GM23338 (cell line): ENCODE data around the gene FAU. TPM values are rescaled to one million over a fixed set of nuclear protein-coding genes. Genes with fewer than 3 reads are reported as not detected.

Experiments
- ATAC-seq: fragments of 200-7000 bp; cut with Tn5 transposase; 3 replicates; pipeline ENCODE4 v1.9.1; 2020
- DNase-seq: peaks from one replicate; pipeline ENCODE4 v3.0.0-alpha.2; 2015; ENCODE audit warnings: low spot score
- H2AFZ ChIP-seq: fragments of 200-600 bp; sonication (generic); 2 replicates; pipeline ENCODE4 v1.8.0; 2016; ENCODE audit warnings: antibody characterized with exemption, mild to moderate bottlenecking, moderate library complexity
- H3F3A ChIP-seq: fragments of 200-600 bp; sonication (generic); replicated peaks from 2 replicates; pipeline ENCODE4 v1.8.0; 2017; ENCODE audit warnings: antibody characterized with exemption, mixed run types, low read depth
- H3K27ac ChIP-seq: fragments of 200-600 bp; sonication (generic); 2 replicates; pipeline ENCODE4 v1.6.1; 2016; ENCODE audit warnings: low read depth
- H3K27me3 ChIP-seq: fragments of 200-600 bp; sonication (generic); 2 replicates; pipeline ENCODE4 v1.8.0; 2016; ENCODE audit warnings: mild to moderate bottlenecking, mixed run types, moderate library complexity; ENCODE audit not compliant: insufficient read depth
- H3K36me3 ChIP-seq: fragments of 200-600 bp; sonication (generic); 2 replicates; pipeline ENCODE4 v1.8.0; 2016; ENCODE audit warnings: mild to moderate bottlenecking; ENCODE audit not compliant: insufficient read depth
- H3K4me1 ChIP-seq: fragments of 200-600 bp; sonication (generic); 2 replicates; pipeline ENCODE4 v1.8.0; 2016; ENCODE audit warnings: mild to moderate bottlenecking, moderate library complexity; ENCODE audit not compliant: insufficient read depth
- H3K4me2 ChIP-seq: fragments of 200-600 bp; sonication (generic); 2 replicates; pipeline ENCODE4 v1.7.1; 2017; ENCODE audit warnings: mixed run types
- H3K4me3 ChIP-seq: fragments of 200-600 bp; sonication (generic); 2 replicates; pipeline ENCODE4 v1.6.1; 2016; ENCODE audit warnings: mixed run types
- H3K79me2 ChIP-seq: fragments of 200-600 bp; sonication (generic); replicated peaks from 2 replicates; pipeline ENCODE4 v1.8.0; 2017; ENCODE audit warnings: mild to moderate bottlenecking; ENCODE audit not compliant: insufficient read depth
- H3K9me2 ChIP-seq: fragments of 200-600 bp; sonication (generic); 2 replicates; pipeline ENCODE4 v1.8.0; 2017; ENCODE audit not compliant: insufficient read depth
- H4K20me1 ChIP-seq: fragments of 200-600 bp; sonication (generic); replicated peaks from 2 replicates; pipeline ENCODE4 v1.8.0; 2017; ENCODE audit warnings: mild to moderate bottlenecking; ENCODE audit not compliant: insufficient read depth
- H3K27ac Mint-ChIP-seq: 2 replicates; pipeline ENCODE4 v1.8.0; 2020; ENCODE audit warnings: inconsistent platforms, mild to moderate bottlenecking, moderate library complexity, mixed read lengths
- H3K27me3 Mint-ChIP-seq: 3 replicates; pipeline ENCODE4 v1.8.0; 2022; ENCODE audit warnings: low read depth, mild to moderate bottlenecking, moderate library complexity, mixed read lengths, inconsistent platforms; ENCODE audit not compliant: insufficient read depth, poor library complexity
- H3K36me3 Mint-ChIP-seq: 3 replicates; pipeline ENCODE4 v1.8.0; 2021; ENCODE audit warnings: low read depth, mild to moderate bottlenecking, inconsistent platforms, moderate library complexity, mixed read lengths
- H3K4me1 Mint-ChIP-seq: 3 replicates; pipeline ENCODE4 v1.8.0; 2020; ENCODE audit warnings: mild to moderate bottlenecking, inconsistent platforms, mixed read lengths
- H3K4me3 Mint-ChIP-seq: 3 replicates; pipeline ENCODE4 v1.8.0; 2021; ENCODE audit warnings: moderate library complexity, mild to moderate bottlenecking, inconsistent platforms, mixed read lengths
- H3K9me3 Mint-ChIP-seq: 3 replicates; pipeline ENCODE4 v1.8.0; 2020; ENCODE audit warnings: moderate library complexity, mild to moderate bottlenecking, inconsistent platforms, mixed read lengths
- CREB1 ChIP-seq: fragments of 250-450 bp; sonication (Bioruptor Pico); IDR thresholded peaks from 2 replicates; pipeline ENCODE4 v1.5.0; 2020; ENCODE audit warnings: low read depth, mild to moderate bottlenecking, moderate library complexity
- CTCF ChIP-seq, 2 experiments: fragments of 200-600 bp in 1 of 2; sonication (generic) in 1 of 2; conservative IDR thresholded peaks; 2 replicates each; pipeline versions ENCODE4 v1.5.1 to v1.6.1; 2016 to 2017; ENCODE audit warnings: antibody characterized with exemption in 2 of 2, low read depth in 2 of 2, mild to moderate bottlenecking in 2 of 2, moderate library complexity in 1 of 2
- EZH2 ChIP-seq: fragments of 200-600 bp; sonication (generic); IDR thresholded peaks from one replicate; pipeline ENCODE4 v1.8.0; 2017; ENCODE audit warnings: antibody characterized with exemption, mild to moderate bottlenecking, low read depth; ENCODE audit not compliant: unreplicated experiment
- EZH2phosphoT487 ChIP-seq: fragments of 200-600 bp; sonication (generic); IDR thresholded peaks from one replicate; pipeline ENCODE4 v1.8.1; 2018; ENCODE audit warnings: antibody characterized with exemption; ENCODE audit not compliant: unreplicated experiment
- JUNB ChIP-seq: IDR thresholded peaks from one replicate; pipeline ENCODE4 v1.6.1; 2016; ENCODE audit warnings: antibody characterized with exemption; ENCODE audit not compliant: unreplicated experiment
- NANOG ChIP-seq: IDR thresholded peaks from 2 replicates; pipeline ENCODE4 v1.6.1; 2016; ENCODE audit warnings: antibody characterized with exemption, borderline replicate concordance
- POLR2AphosphoS5 ChIP-seq: IDR thresholded peaks from 2 replicates; pipeline ENCODE4 v1.6.1; 2016; ENCODE audit warnings: antibody characterized with exemption, low read depth
- STAT1 ChIP-seq: IDR thresholded peaks from one replicate; pipeline ENCODE4 v1.6.1; 2016; ENCODE audit warnings: antibody characterized with exemption; ENCODE audit not compliant: unreplicated experiment
- ZNF331 ChIP-seq: fragments of 250-450 bp; sonication (Bioruptor Pico); IDR thresholded peaks from 2 replicates; pipeline ENCODE4 v1.5.0; 2020; ENCODE audit warnings: low read depth, mild to moderate bottlenecking, moderate library complexity
- ZNF462 ChIP-seq: fragments of 250-450 bp; sonication (Bioruptor Pico); IDR thresholded peaks from 2 replicates; pipeline ENCODE4 v1.5.0; 2020; ENCODE audit warnings: mild to moderate bottlenecking, moderate library complexity
- polyA plus RNA-seq: library from polyadenylated mRNA; unstranded; fragments of >200 nt; fragmentation: Nextera tagmentation; extraction: Ambion mirVana; gene quantifications from 2 replicates; pipeline ENCODE4 v1.2.1, GENCODE V29; 2016
- total RNA-seq: library from RNA; depleted of rRNA; stranded (reverse); fragments of >200 nt; shearing (Covaris generic); gene quantifications from 2 replicates; pipeline ENCODE4 v1.2.3, GENCODE V29; 2014

The FAU gene
- total and polyA plus RNA-seq, 2 experiments from 2014 or later: 262 to 1,177 TPM

- no peak for DNase-seq
- no peaks in the 10 kb centered on the region for H4K20me1 ChIP-seq
- H3K4me1 ChIP-seq: peaks cover 20% of the 10 kb centered on the region; the same call in 1 of the 2 replicates
- Mint-ChIP-seq H3K27ac (no peak overlapping the region), H3K36me3 (peaks cover 22% of the 10 kb centered on the region), H3K4me1 (peaks cover 19% of the 10 kb centered on the region), H3K9me3 (no peaks in the 10 kb centered on the region), H3K27me3 (peaks cover 18% of the 10 kb centered on the region), H3K4me3 (peak overlapping the region; percentile 97)
- peaks cover 12% of the 10 kb centered on the region; the same call in 1 of the 2 replicates for H3F3A ChIP-seq
- H3K9me2 ChIP-seq: no peaks in the 10 kb centered on the region
- peak overlapping the region; percentile 99 for H3K4me2 ChIP-seq
- no peak for ATAC-seq
- peaks cover 1% of the 10 kb centered on the region for H3K36me3 ChIP-seq
- no peak overlapping the region for H2AFZ ChIP-seq
- peaks cover 19% of the 10 kb centered on the region for H3K79me2 ChIP-seq
- H3K27me3 ChIP-seq: no peaks in the 10 kb centered on the region
- no peak overlapping the region for H3K4me3 ChIP-seq
- TF ChIP-seq NANOG (no peak), STAT1 (no peak), ZNF331 (no peak), JUNB (no peak)
- H3K27ac ChIP-seq: no peak overlapping the region
These were observed 10.5 kb upstream of the FAU start for GRCh38 chr11:65132238-65132987.

DNA sequence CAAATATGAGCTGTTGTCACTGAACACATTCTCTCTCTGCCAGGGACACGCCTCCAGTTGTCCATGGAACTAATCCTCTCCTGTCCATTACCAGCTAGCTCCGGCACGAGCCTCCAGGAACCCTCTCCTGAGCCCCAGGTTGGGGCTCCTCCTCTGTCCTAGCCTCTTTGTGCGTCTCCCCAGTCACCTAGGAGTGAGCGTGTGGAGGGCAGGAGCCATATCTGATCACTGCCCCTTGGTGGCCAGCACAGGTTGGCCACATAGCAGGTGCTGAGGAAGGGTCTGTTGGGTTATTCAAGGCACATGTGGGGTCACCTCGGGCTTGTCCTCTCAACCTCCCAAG is 9.9 kb upstream of the FAU start:
- ATAC-seq: no peak
- Mint-ChIP-seq H3K36me3 (peaks cover 28% of the 10 kb centered on the region), H3K27ac (no peak overlapping the region), H3K27me3 (peaks cover 19% of the 10 kb centered on the region), H3K4me1 (peaks cover 19% of the 10 kb centered on the region), H3K9me3 (no peaks in the 10 kb centered on the region), H3K4me3 (no peak overlapping the region)
- Histone ChIP-seq H3K27ac (no peak overlapping the region), H2AFZ (no peak overlapping the region), H3K4me2 (no peak overlapping the region), H3F3A (peaks cover 14% of the 10 kb centered on the region; the same call in 1 of the 2 replicates), H3K9me2 (no peaks in the 10 kb centered on the region), H3K36me3 (peaks cover 6% of the 10 kb centered on the region), H3K79me2 (peaks cover 19% of the 10 kb centered on the region), H3K4me3 (no peak overlapping the region), H3K27me3 (no peaks in the 10 kb centered on the region), H3K4me1 (peaks cover 20% of the 10 kb centered on the region; the same call in 1 of the 2 replicates), H4K20me1 (no peaks in the 10 kb centered on the region)
- no peak for DNase-seq
- TF ChIP-seq EZH2 (no peak), CTCF (conservative IDR thresholded peaks at IDR 0.05; ENCODE audit: low read depth in 2 of 2) (no peak), CREB1 (CRISPR knock-in tag) (no peak), POLR2AphosphoS5 (no peak), ZNF462 (CRISPR knock-in tag) (no peak), JUNB (no peak), EZH2phosphoT487 (no peak), ZNF331 (no peak)
